ENCODE measurements around the gene TAP2. TPM values are rescaled to one million over a fixed set of nuclear protein-coding genes. Genes with fewer than 3 reads are reported as not detected.

The TAP2 gene
- total and polyA plus RNA-seq, 10 donors = 26.4 to 106 (median 48.4) TPM

GRCh38 chr6:32867554-32868256 lies 29.2 kb upstream of the TAP2 start:
- WGBS, 5 donors = 46 to 55% (median 51%) methylated on average over 8 of the region's 8 CpGs
- TF ChIP-seq POLR2AphosphoS5 (IDR thresholded peaks at IDR 0.05) (no peak), POLR2A (IDR thresholded peaks at IDR 0.05) (no peak)
- TF ChIP-seq, protein P1, sequence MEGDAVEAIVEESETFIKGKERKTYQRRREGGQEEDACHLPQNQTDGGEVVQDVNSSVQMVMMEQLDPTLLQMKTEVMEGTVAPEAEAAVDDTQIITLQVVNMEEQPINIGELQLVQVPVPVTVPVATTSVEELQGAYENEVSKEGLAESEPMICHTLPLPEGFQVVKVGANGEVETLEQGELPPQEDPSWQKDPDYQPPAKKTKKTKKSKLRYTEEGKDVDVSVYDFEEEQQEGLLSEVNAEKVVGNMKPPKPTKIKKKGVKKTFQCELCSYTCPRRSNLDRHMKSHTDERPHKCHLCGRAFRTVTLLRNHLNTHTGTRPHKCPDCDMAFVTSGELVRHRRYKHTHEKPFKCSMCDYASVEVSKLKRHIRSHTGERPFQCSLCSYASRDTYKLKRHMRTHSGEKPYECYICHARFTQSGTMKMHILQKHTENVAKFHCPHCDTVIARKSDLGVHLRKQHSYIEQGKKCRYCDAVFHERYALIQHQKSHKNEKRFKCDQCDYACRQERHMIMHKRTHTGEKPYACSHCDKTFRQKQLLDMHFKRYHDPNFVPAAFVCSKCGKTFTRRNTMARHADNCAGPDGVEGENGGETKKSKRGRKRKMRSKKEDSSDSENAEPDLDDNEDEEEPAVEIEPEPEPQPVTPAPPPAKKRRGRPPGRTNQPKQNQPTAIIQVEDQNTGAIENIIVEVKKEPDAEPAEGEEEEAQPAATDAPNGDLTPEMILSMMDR (IDR thresholded peaks at IDR 0.05 in 8 of 11, conservative IDR thresholded peaks at IDR 0.05 in 3 of 11) = no peak
- Histone ChIP-seq H3K4me1 (peaks cover 11 to 37% (median 32%) of the 10 kb centered on the region in 6 donors), H3K36me3 (peaks cover 0 to 15% (median 0%) of the 10 kb centered on the region in 6 donors), H3K27me3 (replicated peaks in 1 of 7) (no peaks in the 10 kb centered on the region), H3K9me3 (peaks cover 0 to 6% (median 2%) of the 10 kb centered on the region in 8 donors), H3K4me3 (peak overlapping the region in 1 of 8 donors; percentile 30), H3K27ac (peak overlapping the region; percentile 37 to 76 (median 68))
- no peak for DNase-seq
- intact Hi-C loops (cut with DNase I; ENCODE audit: low total_unique reads) = loop anchor here (5.0 kb wide), 1 partner anchor 35 kb away; no protein-coding TSS in a partner anchor

DNA sequence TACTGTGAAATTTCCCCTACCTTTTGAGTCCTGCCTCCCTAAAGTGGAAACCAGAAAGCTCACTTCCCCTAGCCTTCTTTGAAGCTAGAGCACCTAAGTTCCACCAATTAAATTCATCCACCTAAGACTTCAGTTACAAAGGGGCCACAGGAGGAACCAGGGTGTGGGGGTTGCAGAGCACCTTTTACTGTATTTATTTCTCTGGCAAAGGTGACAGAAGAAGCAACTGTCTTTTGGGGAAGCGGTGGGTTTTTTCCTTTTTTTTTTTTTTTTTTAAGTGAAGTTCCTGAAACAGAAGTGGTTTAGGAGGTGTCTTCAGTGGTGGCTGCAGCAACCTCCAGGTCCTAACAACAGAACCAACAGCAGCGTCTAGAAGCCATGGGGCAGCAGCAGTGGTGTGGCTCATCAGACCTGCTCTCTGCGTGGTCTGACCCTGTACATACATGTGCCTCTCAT lies 28.5 kb upstream of the TAP2 start:
- no peaks in the 10 kb centered on the region for H3K9me3 ChIP-seq
- H3K27ac ChIP-seq = peak overlapping the region; percentile 37 to 76 (median 68)
- TF ChIP-seq POLR2A (IDR thresholded peaks at IDR 0.05) (no peak), POLR2AphosphoS5 (IDR thresholded peaks at IDR 0.05) (no peak)
- TF ChIP-seq, protein P1 (IDR thresholded peaks at IDR 0.05 in 8 of 11, conservative IDR thresholded peaks at IDR 0.05 in 3 of 11) = no peak
- intact Hi-C loops (cut with DNase I; ENCODE audit: low total_unique reads) = loop anchor here (5.0 kb wide), 1 partner anchor 35 kb away; no protein-coding TSS in a partner anchor
- peaks cover 0 to 22% (median 1%) of the 10 kb centered on the region in 6 donors for H3K36me3 ChIP-seq
- no peak for DNase-seq
- peak overlapping the region in 1 of 8 donors; percentile 30 for H3K4me3 ChIP-seq
- H3K27me3 ChIP-seq (replicated peaks in 1 of 7) = no peaks in the 10 kb centered on the region
- peaks cover 11 to 44% (median 32%) of the 10 kb centered on the region in 6 donors for H3K4me1 ChIP-seq
- WGBS, 5 donors = 19 to 25% (median 20%) methylated on average over 3 of the region's 3 CpGs

DNA sequence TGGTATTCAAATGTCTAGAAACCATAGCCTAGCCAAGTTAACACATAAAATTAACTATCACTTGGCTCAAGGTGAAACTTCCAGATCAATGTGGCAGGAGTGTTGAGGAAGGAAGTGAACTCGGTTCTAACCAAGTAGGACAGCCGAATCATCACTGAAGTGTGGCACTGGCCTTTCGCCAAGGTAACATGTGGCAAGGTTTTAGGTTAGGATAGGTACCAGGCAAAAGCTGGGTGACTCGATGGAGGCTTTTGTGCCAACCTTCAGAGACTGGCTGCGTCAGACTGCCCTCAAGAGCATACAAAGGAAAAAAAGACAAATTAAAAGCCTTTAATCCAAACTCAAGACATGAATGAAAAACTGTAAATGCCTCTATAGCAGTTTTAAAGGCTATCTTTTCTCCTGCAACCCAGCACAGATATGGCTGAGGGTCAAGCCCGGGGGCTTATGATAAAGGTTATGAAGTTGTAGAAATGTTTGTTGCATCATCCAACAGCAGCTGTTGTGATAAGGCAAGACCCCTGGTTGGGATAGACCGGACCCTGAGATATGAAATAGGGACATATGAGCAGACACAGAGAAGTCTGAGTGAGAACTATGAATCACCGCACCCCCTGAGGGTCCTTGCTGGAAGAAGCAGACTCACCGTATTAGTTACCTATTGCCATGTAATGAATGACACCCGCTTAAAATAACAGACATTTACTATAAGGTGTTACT lies 27.3 kb upstream of the TAP2 start:
- Histone ChIP-seq H3K36me3 (peaks cover 2 to 31% (median 7%) of the 10 kb centered on the region in 6 donors), H3K9me3 (no peaks in the 10 kb centered on the region), H3K4me1 (peaks cover 11 to 55% (median 35%) of the 10 kb centered on the region in 6 donors), H3K27ac (peak overlapping the region in 5 of 8 donors; percentile 32 to 73 (median 34)), H3K27me3 (replicated peaks in 1 of 7) (no peaks in the 10 kb centered on the region), H3K4me3 (no peak overlapping the region)
- DNase-seq = no peak
- 63 to 73% (median 66%) methylated on average over 10 of the region's 10 CpGs for WGBS, 5 donors
- intact Hi-C loops (cut with DNase I; ENCODE audit: low total_unique reads) = loop anchor here (5.0 kb wide), 1 partner anchor 34 kb away; no protein-coding TSS in a partner anchor
- TF ChIP-seq POLR2AphosphoS5 (IDR thresholded peaks at IDR 0.05) = peak in 1 of 3 donors; percentile 60
- TF ChIP-seq POLR2A (IDR thresholded peaks at IDR 0.05) = no peak

- Histone ChIP-seq H3K4me3 (no peak overlapping the region), H3K9me3 (no peaks in the 10 kb centered on the region), H3K36me3 (peaks cover 2 to 62% (median 37%) of the 10 kb centered on the region in 6 donors), H3K27me3 (replicated peaks in 1 of 7) (no peaks in the 10 kb centered on the region), H3K4me1 (peaks cover 18 to 78% (median 47%) of the 10 kb centered on the region in 6 donors), H3K27ac (no peak overlapping the region)
- intact Hi-C loops (cut with DNase I; ENCODE audit: low total_unique reads) = no loop called here
- no peak for TF ChIP-seq POLR2AphosphoS5 (IDR thresholded peaks at IDR 0.05)
- TF ChIP-seq POLR2A (IDR thresholded peaks at IDR 0.05) = no peak
- TF ChIP-seq, protein P1 (IDR thresholded peaks at IDR 0.05 in 8 of 11, conservative IDR thresholded peaks at IDR 0.05 in 3 of 11) = no peak
- 71 to 87% (median 83%) methylated on average over 3 of the region's 3 CpGs for WGBS, 5 donors
- no peak for DNase-seq
Measured at GRCh38 chr6:32862725-32863124, 24.2 kb upstream of the TAP2 start.

Data from spleen (tissue), 11 donors.